GM23338 (cell line): ENCODE measurements around the gene PAGE4. TPM values are rescaled to one million over a fixed set of nuclear protein-coding genes. Genes with fewer than 3 reads are reported as not detected.

Experiments
- ATAC-seq: fragments of 200-7000 bp; cut with Tn5 transposase; 3 replicates; pipeline ENCODE4 v1.9.1; 2020
- DNase-seq: peaks from one replicate; pipeline ENCODE4 v3.0.0-alpha.2; 2015; ENCODE audit warnings: low spot score
- H2AFZ ChIP-seq: fragments of 200-600 bp; sonication (generic); 2 replicates; pipeline ENCODE4 v1.8.0; 2016; ENCODE audit warnings: antibody characterized with exemption, mild to moderate bottlenecking, moderate library complexity
- H3F3A ChIP-seq: fragments of 200-600 bp; sonication (generic); replicated peaks from 2 replicates; pipeline ENCODE4 v1.8.0; 2017; ENCODE audit warnings: antibody characterized with exemption, mixed run types, low read depth
- H3K27ac ChIP-seq: fragments of 200-600 bp; sonication (generic); 2 replicates; pipeline ENCODE4 v1.6.1; 2016; ENCODE audit warnings: low read depth
- H3K27me3 ChIP-seq: fragments of 200-600 bp; sonication (generic); 2 replicates; pipeline ENCODE4 v1.8.0; 2016; ENCODE audit warnings: mild to moderate bottlenecking, mixed run types, moderate library complexity; ENCODE audit not compliant: insufficient read depth
- H3K36me3 ChIP-seq: fragments of 200-600 bp; sonication (generic); 2 replicates; pipeline ENCODE4 v1.8.0; 2016; ENCODE audit warnings: mild to moderate bottlenecking; ENCODE audit not compliant: insufficient read depth
- H3K4me1 ChIP-seq: fragments of 200-600 bp; sonication (generic); 2 replicates; pipeline ENCODE4 v1.8.0; 2016; ENCODE audit warnings: mild to moderate bottlenecking, moderate library complexity; ENCODE audit not compliant: insufficient read depth
- H3K4me2 ChIP-seq: fragments of 200-600 bp; sonication (generic); 2 replicates; pipeline ENCODE4 v1.7.1; 2017; ENCODE audit warnings: mixed run types
- H3K4me3 ChIP-seq: fragments of 200-600 bp; sonication (generic); 2 replicates; pipeline ENCODE4 v1.6.1; 2016; ENCODE audit warnings: mixed run types
- H3K79me2 ChIP-seq: fragments of 200-600 bp; sonication (generic); replicated peaks from 2 replicates; pipeline ENCODE4 v1.8.0; 2017; ENCODE audit warnings: mild to moderate bottlenecking; ENCODE audit not compliant: insufficient read depth
- H3K9me2 ChIP-seq: fragments of 200-600 bp; sonication (generic); 2 replicates; pipeline ENCODE4 v1.8.0; 2017; ENCODE audit not compliant: insufficient read depth
- H4K20me1 ChIP-seq: fragments of 200-600 bp; sonication (generic); replicated peaks from 2 replicates; pipeline ENCODE4 v1.8.0; 2017; ENCODE audit warnings: mild to moderate bottlenecking; ENCODE audit not compliant: insufficient read depth
- H3K27ac Mint-ChIP-seq: 2 replicates; pipeline ENCODE4 v1.8.0; 2020; ENCODE audit warnings: inconsistent platforms, mild to moderate bottlenecking, moderate library complexity, mixed read lengths
- H3K27me3 Mint-ChIP-seq: 3 replicates; pipeline ENCODE4 v1.8.0; 2022; ENCODE audit warnings: low read depth, mild to moderate bottlenecking, moderate library complexity, mixed read lengths, inconsistent platforms; ENCODE audit not compliant: insufficient read depth, poor library complexity
- H3K36me3 Mint-ChIP-seq: 3 replicates; pipeline ENCODE4 v1.8.0; 2021; ENCODE audit warnings: low read depth, mild to moderate bottlenecking, inconsistent platforms, moderate library complexity, mixed read lengths
- H3K4me1 Mint-ChIP-seq: 3 replicates; pipeline ENCODE4 v1.8.0; 2020; ENCODE audit warnings: mild to moderate bottlenecking, inconsistent platforms, mixed read lengths
- H3K4me3 Mint-ChIP-seq: 3 replicates; pipeline ENCODE4 v1.8.0; 2021; ENCODE audit warnings: moderate library complexity, mild to moderate bottlenecking, inconsistent platforms, mixed read lengths
- H3K9me3 Mint-ChIP-seq: 3 replicates; pipeline ENCODE4 v1.8.0; 2020; ENCODE audit warnings: moderate library complexity, mild to moderate bottlenecking, inconsistent platforms, mixed read lengths
- CREB1 ChIP-seq: fragments of 250-450 bp; sonication (Bioruptor Pico); IDR thresholded peaks from 2 replicates; pipeline ENCODE4 v1.5.0; 2020; ENCODE audit warnings: low read depth, mild to moderate bottlenecking, moderate library complexity
- EZH2 ChIP-seq: fragments of 200-600 bp; sonication (generic); IDR thresholded peaks from one replicate; pipeline ENCODE4 v1.8.0; 2017; ENCODE audit warnings: antibody characterized with exemption, mild to moderate bottlenecking, low read depth; ENCODE audit not compliant: unreplicated experiment
- EZH2phosphoT487 ChIP-seq: fragments of 200-600 bp; sonication (generic); IDR thresholded peaks from one replicate; pipeline ENCODE4 v1.8.1; 2018; ENCODE audit warnings: antibody characterized with exemption; ENCODE audit not compliant: unreplicated experiment
- JUNB ChIP-seq: IDR thresholded peaks from one replicate; pipeline ENCODE4 v1.6.1; 2016; ENCODE audit warnings: antibody characterized with exemption; ENCODE audit not compliant: unreplicated experiment
- NANOG ChIP-seq: IDR thresholded peaks from 2 replicates; pipeline ENCODE4 v1.6.1; 2016; ENCODE audit warnings: antibody characterized with exemption, borderline replicate concordance
- POLR2AphosphoS5 ChIP-seq: IDR thresholded peaks from 2 replicates; pipeline ENCODE4 v1.6.1; 2016; ENCODE audit warnings: antibody characterized with exemption, low read depth
- STAT1 ChIP-seq: IDR thresholded peaks from one replicate; pipeline ENCODE4 v1.6.1; 2016; ENCODE audit warnings: antibody characterized with exemption; ENCODE audit not compliant: unreplicated experiment
- ZNF114 ChIP-seq: fragments of 250-450 bp; sonication (Bioruptor Pico); IDR thresholded peaks from 2 replicates; pipeline ENCODE4 v1.5.0; 2020; ENCODE audit warnings: mild to moderate bottlenecking, moderate library complexity
- ZNF331 ChIP-seq: fragments of 250-450 bp; sonication (Bioruptor Pico); IDR thresholded peaks from 2 replicates; pipeline ENCODE4 v1.5.0; 2020; ENCODE audit warnings: low read depth, mild to moderate bottlenecking, moderate library complexity
- polyA plus RNA-seq: library from polyadenylated mRNA; unstranded; fragments of >200 nt; fragmentation: Nextera tagmentation; extraction: Ambion mirVana; gene quantifications from 2 replicates; pipeline ENCODE4 v1.2.1, GENCODE V29; 2016
- total RNA-seq: library from RNA; depleted of rRNA; stranded (reverse); fragments of >200 nt; shearing (Covaris generic); gene quantifications from 2 replicates; pipeline ENCODE4 v1.2.3, GENCODE V29; 2014
- TF ChIP-seq, protein P1 (sequence below): IDR thresholded peaks from one replicate; pipeline ENCODE4 v1.6.1; 2018; ENCODE audit warnings: antibody characterized with exemption; ENCODE audit not compliant: unreplicated experiment
- TF ChIP-seq, protein P2 (sequence below): fragments of 250-450 bp; sonication (Bioruptor Pico); IDR thresholded peaks from 2 replicates; pipeline ENCODE4 v1.5.0; 2020; ENCODE audit warnings: mild to moderate bottlenecking, moderate library complexity
- TF ChIP-seq, protein P3 (sequence below): IDR thresholded peaks from 2 replicates; pipeline ENCODE4 v1.6.1; 2016; ENCODE audit warnings: antibody characterized with exemption
- TF ChIP-seq, protein P4 (sequence below), 2 experiments: fragments of 200-600 bp in 1 of 2; sonication (generic) in 1 of 2; conservative IDR thresholded peaks; 2 replicates each; pipeline versions ENCODE4 v1.5.1 to v1.6.1; 2016 to 2017; ENCODE audit warnings: antibody characterized with exemption in 2 of 2, low read depth in 2 of 2, mild to moderate bottlenecking in 2 of 2, moderate library complexity in 1 of 2

PAGE4 gene
- total and polyA plus RNA-seq, 2 experiments from 2014 or later: 1.6 TPM; not detected in 1

- H3K9me2 ChIP-seq: no peaks in the 10 kb centered on the region
- no peaks in the 10 kb centered on the region for H3F3A ChIP-seq
- H3K27ac ChIP-seq: no peak overlapping the region
- no peak overlapping the region for H2AFZ ChIP-seq
- peak overlapping the region; percentile 78 for H3K4me2 ChIP-seq
- H3K27ac Mint-ChIP-seq: no peak overlapping the region
- TF ChIP-seq EZH2 (no peak), STAT1 (no peak), NANOG (no peak), ZNF331 (no peak), CREB1 (CRISPR knock-in tag) (no peak), ZNF114 (CRISPR knock-in tag) (no peak), EZH2phosphoT487 (no peak), POLR2AphosphoS5 (no peak), JUNB (no peak)
- TF ChIP-seq, protein P1, sequence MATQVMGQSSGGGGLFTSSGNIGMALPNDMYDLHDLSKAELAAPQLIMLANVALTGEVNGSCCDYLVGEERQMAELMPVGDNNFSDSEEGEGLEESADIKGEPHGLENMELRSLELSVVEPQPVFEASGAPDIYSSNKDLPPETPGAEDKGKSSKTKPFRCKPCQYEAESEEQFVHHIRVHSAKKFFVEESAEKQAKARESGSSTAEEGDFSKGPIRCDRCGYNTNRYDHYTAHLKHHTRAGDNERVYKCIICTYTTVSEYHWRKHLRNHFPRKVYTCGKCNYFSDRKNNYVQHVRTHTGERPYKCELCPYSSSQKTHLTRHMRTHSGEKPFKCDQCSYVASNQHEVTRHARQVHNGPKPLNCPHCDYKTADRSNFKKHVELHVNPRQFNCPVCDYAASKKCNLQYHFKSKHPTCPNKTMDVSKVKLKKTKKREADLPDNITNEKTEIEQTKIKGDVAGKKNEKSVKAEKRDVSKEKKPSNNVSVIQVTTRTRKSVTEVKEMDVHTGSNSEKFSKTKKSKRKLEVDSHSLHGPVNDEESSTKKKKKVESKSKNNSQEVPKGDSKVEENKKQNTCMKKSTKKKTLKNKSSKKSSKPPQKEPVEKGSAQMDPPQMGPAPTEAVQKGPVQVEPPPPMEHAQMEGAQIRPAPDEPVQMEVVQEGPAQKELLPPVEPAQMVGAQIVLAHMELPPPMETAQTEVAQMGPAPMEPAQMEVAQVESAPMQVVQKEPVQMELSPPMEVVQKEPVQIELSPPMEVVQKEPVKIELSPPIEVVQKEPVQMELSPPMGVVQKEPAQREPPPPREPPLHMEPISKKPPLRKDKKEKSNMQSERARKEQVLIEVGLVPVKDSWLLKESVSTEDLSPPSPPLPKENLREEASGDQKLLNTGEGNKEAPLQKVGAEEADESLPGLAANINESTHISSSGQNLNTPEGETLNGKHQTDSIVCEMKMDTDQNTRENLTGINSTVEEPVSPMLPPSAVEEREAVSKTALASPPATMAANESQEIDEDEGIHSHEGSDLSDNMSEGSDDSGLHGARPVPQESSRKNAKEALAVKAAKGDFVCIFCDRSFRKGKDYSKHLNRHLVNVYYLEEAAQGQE: no peak
- TF ChIP-seq, protein P2, sequence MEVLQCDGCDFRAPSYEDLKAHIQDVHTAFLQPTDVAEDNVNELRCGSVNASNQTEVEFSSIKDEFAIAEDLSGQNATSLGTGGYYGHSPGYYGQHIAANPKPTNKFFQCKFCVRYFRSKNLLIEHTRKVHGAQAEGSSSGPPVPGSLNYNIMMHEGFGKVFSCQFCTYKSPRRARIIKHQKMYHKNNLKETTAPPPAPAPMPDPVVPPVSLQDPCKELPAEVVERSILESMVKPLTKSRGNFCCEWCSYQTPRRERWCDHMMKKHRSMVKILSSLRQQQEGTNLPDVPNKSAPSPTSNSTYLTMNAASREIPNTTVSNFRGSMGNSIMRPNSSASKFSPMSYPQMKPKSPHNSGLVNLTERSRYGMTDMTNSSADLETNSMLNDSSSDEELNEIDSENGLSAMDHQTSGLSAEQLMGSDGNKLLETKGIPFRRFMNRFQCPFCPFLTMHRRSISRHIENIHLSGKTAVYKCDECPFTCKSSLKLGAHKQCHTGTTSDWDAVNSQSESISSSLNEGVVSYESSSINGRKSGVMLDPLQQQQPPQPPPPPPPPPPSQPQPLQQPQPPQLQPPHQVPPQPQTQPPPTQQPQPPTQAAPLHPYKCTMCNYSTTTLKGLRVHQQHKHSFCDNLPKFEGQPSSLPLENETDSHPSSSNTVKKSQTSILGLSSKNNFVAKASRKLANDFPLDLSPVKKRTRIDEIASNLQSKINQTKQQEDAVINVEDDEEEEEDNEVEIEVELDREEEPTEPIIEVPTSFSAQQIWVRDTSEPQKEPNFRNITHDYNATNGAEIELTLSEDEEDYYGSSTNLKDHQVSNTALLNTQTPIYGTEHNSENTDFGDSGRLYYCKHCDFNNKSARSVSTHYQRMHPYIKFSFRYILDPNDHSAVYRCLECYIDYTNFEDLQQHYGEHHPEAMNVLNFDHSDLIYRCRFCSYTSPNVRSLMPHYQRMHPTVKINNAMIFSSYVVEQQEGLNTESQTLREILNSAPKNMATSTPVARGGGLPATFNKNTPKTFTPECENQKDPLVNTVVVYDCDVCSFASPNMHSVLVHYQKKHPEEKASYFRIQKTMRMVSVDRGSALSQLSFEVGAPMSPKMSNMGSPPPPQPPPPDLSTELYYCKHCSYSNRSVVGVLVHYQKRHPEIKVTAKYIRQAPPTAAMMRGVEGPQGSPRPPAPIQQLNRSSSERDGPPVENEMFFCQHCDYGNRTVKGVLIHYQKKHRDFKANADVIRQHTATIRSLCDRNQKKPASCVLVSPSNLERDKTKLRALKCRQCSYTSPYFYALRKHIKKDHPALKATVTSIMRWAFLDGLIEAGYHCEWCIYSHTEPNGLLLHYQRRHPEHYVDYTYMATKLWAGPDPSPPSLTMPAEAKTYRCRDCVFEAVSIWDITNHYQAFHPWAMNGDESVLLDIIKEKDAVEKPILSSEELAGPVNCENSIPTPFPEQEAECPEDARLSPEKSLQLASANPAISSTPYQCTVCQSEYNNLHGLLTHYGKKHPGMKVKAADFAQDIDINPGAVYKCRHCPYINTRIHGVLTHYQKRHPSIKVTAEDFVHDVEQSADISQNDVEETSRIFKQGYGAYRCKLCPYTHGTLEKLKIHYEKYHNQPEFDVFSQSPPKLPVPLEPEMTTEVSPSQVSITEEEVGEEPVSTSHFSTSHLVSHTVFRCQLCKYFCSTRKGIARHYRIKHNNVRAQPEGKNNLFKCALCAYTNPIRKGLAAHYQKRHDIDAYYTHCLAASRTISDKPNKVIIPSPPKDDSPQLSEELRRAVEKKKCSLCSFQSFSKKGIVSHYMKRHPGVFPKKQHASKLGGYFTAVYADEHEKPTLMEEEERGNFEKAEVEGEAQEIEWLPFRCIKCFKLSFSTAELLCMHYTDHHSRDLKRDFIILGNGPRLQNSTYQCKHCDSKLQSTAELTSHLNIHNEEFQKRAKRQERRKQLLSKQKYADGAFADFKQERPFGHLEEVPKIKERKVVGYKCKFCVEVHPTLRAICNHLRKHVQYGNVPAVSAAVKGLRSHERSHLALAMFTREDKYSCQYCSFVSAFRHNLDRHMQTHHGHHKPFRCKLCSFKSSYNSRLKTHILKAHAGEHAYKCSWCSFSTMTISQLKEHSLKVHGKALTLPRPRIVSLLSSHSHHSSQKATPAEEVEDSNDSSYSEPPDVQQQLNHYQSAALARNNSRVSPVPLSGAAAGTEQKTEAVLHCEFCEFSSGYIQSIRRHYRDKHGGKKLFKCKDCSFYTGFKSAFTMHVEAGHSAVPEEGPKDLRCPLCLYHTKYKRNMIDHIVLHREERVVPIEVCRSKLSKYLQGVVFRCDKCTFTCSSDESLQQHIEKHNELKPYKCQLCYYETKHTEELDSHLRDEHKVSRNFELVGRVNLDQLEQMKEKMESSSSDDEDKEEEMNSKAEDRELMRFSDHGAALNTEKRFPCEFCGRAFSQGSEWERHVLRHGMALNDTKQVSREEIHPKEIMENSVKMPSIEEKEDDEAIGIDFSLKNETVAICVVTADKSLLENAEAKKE (CRISPR knock-in tag): no peak
- TF ChIP-seq, protein P3, sequence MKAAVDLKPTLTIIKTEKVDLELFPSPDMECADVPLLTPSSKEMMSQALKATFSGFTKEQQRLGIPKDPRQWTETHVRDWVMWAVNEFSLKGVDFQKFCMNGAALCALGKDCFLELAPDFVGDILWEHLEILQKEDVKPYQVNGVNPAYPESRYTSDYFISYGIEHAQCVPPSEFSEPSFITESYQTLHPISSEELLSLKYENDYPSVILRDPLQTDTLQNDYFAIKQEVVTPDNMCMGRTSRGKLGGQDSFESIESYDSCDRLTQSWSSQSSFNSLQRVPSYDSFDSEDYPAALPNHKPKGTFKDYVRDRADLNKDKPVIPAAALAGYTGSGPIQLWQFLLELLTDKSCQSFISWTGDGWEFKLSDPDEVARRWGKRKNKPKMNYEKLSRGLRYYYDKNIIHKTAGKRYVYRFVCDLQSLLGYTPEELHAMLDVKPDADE: no peak
- TF ChIP-seq, protein P4, sequence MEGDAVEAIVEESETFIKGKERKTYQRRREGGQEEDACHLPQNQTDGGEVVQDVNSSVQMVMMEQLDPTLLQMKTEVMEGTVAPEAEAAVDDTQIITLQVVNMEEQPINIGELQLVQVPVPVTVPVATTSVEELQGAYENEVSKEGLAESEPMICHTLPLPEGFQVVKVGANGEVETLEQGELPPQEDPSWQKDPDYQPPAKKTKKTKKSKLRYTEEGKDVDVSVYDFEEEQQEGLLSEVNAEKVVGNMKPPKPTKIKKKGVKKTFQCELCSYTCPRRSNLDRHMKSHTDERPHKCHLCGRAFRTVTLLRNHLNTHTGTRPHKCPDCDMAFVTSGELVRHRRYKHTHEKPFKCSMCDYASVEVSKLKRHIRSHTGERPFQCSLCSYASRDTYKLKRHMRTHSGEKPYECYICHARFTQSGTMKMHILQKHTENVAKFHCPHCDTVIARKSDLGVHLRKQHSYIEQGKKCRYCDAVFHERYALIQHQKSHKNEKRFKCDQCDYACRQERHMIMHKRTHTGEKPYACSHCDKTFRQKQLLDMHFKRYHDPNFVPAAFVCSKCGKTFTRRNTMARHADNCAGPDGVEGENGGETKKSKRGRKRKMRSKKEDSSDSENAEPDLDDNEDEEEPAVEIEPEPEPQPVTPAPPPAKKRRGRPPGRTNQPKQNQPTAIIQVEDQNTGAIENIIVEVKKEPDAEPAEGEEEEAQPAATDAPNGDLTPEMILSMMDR (conservative IDR thresholded peaks at IDR 0.05; ENCODE audit: low read depth in 2 of 2): no peak
- H4K20me1 ChIP-seq: no peaks in the 10 kb centered on the region
- peaks cover 4% of the 10 kb centered on the region; the same call in 2 of the 3 replicates for H3K36me3 Mint-ChIP-seq
- ATAC-seq (peak; percentile 18), DNase-seq (no peak)
- H3K36me3 ChIP-seq: no peaks in the 10 kb centered on the region
- H3K4me1 Mint-ChIP-seq: peaks cover 12% of the 10 kb centered on the region; the same call in 2 of the 3 replicates
- no peaks in the 10 kb centered on the region for H3K9me3 Mint-ChIP-seq
- H3K27me3 ChIP-seq: 0 out of 2 replicates have a peak, but pooled peaks cover 2% of the 10 kb centered on the region
- peak overlapping the region; percentile 81 for H3K4me3 Mint-ChIP-seq
- peaks cover 2% of the 10 kb centered on the region for H3K27me3 Mint-ChIP-seq
- no peaks in the 10 kb centered on the region for H3K79me2 ChIP-seq
- H3K4me3 ChIP-seq: peak overlapping the region; percentile 71
- no peaks in the 10 kb centered on the region; the same call in 1 of the 2 replicates for H3K4me1 ChIP-seq
Observed at GRCh38 chrX:49879656-49880277, 50.7 kb downstream of the PAGE4 start.
